ENCODE data around the gene DIO3. TPM values are rescaled to one million over a fixed set of nuclear protein-coding genes. Genes with fewer than 3 reads are reported as not detected.
"Not testable (repeated sequence)": the region's sequence is repeated elsewhere in the genome, so short reads cannot be mapped to it uniquely, and the experiment has no call there.

The DIO3 gene
- total RNA-seq, 1 donor from 2014 or later, result 1.8 TPM

DNA sequence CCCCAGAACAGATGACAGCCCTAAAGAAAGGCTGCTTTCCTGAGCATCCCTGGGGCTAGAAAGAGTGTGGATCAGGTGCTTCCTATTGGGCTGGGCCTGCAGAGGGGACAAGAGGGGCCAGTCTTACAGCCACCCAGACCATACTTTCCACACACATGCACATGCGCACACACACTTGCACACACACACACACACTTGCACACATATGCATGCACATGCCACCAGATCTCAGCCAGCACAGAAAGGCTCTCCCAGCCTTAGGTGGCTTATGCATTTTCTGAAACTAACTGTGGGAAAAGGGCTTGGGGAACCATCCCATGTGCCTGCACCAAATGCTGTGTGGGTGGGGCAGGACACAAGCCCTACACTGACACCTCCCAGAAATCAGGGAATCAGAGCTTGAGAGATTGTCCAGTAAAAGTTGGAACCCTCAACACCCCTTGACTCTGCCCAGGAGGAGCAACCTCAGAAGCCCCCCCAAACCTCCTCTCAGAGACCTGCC is 2.5 kb upstream of the DIO3 start:
- DNase-seq (ENCODE audit: low spot score), result no peak

DNA sequence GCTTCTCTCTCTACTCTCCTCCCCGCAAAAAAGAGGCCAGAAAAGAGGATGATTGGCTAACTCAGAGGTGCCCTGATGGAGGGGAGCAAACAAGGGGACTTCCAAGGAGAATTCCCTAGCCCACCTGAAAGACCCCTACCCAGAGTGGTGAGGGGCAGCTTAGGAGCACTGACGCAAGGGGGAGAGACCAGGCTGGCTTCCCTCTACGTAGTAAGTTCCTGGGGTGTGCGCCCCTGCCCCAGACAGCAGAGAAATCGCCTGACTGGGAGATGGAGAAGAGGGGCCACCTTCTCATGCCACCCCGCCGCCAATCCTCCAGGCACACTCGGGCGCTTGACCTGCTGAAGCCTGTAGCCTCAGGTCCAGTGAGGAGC is 2.1 kb upstream of the DIO3 start:
- no peak for DNase-seq (ENCODE audit: low spot score)

DNA sequence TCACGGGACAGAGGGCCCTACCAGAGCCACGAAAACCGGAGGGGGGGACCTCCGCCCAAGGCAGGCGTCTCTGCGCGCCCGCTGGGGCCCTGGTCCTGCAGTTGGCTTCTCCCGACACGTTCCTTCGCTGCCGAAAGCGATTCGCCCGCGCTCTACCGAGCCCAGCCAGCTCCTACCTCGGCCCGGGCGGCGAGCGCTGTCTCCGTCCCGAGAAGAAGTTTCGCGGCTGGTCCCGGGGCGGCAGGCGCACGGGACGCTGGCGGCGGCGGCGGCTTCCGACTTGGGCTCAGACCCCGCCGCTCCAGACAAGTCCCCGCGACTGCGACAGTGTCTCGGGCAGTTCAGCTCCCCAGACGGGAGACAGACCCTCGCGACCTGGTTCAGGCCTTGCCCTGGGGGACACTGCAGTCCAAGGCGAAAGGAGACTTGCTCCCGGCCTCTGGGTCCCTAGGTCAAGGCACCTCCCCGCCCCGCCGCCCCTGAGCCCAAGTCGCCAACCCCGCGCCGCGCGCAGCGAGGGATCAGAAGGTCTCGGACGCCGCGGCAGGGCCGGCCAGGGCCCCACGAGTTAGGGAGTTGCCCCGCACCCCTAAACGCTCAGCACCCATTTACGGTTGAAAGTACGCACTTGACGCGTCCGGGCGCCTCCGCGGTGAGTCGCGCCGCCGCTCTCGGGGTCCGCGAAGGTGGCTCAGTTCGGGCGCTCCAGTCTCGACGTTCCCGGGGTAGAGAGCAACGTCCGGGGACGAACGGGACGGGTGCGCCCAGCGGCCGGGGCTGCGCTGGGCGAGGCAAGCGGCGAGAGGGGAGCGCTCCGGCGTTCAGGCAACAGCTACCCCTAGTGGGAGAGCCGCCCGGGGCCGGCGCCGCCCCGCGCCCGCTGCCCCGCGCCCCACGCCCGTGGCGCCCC is 1.4 kb upstream of the DIO3 start:
- DNase-seq (ENCODE audit: low spot score), result no peak

DNA sequence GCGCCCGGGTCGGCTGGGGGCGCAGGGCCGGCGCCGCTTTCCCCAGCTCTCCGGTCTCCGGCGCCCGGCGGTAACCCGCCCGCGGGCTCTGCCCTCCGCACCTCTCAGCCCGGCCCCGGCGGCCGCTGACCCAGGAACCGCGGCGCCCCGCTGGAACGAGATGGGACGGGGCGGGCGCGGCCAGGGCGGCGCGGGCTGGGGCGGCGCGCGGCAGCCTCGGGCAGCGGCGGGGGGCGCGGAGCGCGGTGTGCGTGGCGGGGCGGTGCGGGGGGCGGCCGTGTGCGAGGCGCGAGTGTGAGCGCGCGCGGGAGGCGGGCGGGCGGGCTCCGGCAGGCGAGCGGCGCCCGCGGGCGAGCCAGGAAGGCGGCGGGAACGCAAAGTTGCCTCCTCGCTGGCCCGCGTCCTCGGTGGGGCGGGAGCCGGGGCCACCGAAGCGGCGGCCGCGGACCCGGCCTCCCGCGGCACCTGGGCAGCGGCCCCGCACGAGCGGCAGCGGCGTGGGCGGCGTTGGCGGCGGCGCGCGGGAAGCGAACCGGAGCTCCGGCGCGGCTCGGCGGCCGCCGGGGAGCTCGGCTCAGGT is 671 bp upstream of the DIO3 start:
- DNase-seq (ENCODE audit: low spot score), result no peak

DNA sequence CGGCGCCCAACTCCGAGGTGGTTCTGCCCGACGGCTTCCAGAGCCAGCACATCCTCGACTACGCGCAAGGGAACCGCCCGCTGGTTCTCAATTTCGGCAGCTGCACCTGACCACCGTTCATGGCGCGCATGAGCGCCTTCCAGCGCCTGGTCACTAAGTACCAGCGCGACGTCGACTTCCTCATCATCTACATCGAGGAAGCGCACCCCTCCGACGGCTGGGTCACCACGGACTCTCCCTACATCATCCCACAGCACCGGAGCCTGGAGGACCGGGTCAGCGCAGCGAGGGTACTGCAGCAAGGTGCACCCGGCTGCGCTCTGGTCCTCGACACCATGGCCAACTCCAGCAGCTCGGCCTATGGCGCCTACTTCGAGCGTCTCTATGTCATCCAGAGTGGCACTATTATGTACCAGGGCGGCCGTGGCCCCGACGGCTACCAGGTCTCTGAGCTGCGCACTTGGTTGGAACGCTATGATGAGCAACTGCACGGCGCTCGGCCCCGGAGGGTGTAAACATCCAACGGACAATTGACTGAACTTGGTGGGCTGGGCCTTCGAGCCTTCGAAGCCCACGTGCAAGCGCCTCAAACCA is 699 bp downstream of the DIO3 start:
- no peak for DNase-seq (ENCODE audit: low spot score)

DNA sequence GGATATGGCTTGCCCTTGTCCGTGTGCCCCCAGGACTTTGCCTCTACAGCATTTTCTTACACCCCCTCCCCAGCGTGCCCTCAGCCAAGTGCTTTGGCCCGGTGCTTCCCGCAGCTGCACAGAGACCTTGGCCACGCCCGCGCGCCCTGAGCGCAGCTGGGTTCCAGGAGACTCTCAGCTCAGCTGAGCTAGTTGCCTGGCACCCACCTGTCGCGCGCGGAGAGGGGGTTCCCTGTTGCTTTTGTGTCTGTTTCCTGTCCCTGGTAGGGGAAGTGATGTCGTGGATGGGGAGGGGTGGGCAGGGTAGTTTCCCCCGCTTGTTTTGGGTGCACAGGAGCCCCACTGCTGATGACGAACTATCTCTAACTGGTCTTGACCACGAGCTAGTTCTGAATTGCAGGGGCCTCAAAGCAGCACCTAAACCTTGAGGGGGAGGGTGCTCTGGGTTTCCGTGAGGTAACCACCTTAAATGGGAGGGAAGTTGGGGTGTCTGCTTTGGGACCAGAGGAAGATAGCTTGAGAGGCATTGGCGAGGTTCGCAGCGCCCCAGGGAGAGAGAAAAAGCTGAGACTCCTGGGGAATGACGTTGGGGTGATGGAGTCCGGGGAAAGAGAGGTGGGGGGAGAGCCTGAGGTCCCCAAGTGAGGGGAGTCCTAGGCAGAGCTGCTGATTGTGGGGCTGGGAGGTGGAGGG is 1.5 kb downstream of the DIO3 start:
- no peak for DNase-seq (ENCODE audit: low spot score)

DNA sequence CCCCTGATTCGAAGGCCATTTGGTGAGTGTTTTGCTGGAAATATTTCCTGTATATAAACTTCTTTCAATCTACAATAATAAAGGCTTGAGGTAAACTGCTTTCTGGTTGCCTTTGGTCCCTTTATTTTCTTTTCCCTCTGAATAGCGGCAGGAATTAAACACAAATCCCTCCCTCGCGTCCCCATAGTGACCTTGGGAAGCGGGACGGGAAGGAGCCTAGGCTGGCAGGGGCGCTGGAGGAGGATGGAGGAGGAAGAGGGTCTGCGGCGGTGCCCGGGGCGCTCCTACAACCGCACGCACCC is 2.0 kb downstream of the DIO3 start:
- no peak for DNase-seq (ENCODE audit: low spot score)

DNA sequence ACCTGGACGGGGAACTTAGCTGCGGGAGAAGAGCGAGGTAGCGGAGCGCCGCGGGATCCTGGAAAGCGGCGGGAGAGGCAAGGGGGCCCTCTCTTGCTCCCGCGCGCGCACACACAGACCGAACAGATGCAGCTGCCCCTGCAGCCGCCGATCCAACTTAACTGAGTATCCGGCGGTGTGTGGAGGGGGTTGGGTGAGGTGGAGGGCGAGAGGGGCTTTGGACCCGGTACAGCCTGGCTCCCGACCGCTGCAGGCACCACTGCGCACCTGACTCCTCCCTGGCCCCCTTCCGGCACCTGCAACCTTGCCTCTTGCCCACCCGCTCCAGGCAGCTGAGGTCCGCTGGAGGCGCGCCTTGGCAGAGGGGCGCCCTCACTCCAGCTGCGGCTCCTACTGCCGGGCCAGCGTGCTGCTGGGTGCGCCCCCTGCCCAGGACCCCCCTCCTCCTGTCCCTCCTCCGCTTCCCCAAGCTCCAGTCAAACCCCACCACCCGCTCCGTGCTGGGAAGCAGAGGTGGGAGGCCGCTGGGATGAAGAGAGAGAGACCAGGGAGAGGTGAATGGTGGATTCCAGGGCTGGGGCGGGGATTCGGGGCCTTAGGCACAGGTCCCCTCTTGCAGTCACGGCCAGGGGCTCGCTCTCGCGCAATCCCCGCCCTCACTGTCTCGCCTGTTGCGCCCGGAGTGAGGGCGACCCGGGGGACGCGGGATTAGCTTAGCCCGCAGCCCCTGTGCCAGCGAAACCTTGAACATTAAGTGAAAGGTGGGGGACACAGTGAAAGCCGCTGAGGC is 2.6 kb downstream of the DIO3 start:
- DNase-seq (ENCODE audit: low spot score), result no peak

DNA sequence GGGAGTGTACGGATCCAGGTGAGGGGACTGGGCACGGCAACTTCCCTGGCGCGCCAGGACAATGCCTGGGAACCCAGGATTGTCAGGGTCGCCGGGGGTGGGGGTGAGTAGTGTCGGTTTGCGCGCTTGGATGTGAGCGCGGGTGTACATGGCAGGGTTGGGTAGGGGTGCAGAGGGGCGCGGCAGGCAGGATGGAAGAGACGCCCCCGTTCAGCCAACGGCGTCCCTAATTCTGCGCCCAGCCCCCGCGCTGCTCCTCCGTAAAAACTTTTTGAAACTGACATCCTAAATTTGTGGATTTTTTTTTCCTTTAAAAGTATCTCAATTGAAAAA is 3.1 kb downstream of the DIO3 start:
- no peak for DNase-seq (ENCODE audit: low spot score)

DNA sequence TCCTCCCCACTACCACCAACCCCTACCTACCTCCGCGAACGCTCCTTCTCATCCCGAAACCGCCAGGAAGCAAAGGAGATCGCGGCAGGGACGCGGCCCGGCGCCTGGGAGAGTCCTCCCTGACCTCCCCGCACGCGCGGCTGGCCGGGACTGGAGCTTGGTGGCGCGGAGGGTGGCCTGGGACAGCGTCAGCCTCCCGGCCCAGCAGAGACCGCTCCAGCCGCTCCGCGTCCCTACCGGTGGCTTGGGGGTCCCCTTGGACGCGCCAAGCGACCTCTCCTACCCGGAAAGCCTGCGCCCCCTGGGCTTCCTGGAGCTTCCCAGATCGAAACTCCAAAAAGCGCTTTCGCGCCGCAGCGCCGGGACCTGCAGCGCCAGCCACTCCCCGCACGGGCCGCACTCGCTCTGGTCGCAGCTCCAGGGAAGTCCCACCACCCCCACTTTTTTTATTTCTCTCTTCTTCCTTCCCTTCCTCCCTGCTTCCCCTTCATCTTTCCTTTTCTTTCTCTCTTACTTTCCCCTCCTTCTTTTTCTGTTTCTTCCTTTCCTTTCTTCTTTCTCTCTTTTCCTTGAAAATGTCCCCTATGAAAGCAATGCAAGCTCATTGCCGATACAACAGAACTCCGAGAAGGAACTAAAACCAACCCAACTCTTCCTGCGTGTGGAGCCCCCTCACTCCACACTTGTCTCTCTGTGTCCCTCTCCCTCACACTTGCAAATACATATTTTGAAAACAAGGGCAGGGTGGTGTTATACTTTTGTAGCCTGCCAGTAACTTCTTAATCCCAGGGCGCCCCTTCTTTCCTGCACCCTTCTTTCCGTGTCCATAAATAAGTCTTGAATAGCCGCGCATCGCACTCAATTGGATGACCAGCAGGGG is 3.8 kb downstream of the DIO3 start:
- no peak for DNase-seq (ENCODE audit: low spot score)

DNA sequence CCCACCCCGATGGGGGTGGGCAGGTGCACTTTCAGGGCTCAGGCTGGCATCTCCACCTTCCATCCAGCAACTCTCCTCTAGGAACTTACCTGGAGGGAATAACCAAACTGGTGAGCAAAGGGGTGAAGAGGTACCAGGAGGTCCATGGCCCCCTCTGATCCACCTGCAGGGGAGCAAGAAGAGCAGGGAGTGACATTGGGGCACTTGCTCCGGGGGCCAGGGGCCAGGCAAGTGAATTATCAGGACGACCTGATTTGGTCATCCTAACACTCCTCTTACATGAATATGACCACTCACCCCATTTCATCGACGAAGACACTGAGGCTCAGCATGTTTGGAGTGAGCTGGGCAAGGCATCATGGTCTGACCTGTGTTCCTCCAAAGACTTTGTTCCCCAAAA is 6.0 kb downstream of the DIO3 start:
- no peak for DNase-seq (ENCODE audit: low spot score)

DNA sequence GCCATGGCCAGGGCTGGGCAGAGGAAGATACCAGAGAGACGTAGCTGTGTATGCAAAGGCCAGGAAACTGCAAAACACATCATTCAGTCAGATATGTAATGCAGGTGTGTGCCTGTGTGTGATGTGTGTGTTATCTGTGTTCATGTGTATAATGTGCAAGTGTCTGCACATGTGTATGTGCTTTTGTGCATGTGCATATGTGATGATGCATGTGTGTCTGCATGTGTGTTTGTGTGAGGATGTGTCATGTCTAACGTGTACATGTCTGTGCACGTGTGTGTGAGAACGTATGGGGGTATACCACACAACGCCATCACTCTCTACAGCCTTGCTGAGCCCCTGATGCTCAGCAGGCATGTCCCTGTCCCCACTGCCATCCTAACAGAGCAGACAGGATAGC is 9.7 kb downstream of the DIO3 start:
- DNase-seq (ENCODE audit: low spot score), result no peak

DNA sequence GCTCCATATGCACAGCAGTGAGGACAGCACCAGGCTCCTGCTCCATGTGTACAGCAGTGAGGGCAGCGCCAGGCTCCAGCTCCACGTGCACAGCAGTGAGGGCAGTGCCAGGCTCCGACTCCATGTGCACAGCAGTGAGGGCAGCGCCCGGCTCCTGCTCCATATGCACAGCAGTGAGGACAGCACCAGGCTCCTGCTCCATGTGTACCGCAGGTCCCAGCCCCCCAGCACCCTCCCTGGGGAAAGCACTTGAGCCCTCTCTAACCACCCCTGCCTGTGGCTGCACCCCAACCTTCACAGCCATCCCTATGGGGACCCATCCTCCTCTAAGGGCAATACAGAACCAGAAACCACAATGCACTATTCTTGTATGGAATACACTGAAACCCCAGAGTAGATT is 11.2 kb downstream of the DIO3 start:
- not testable (repeated sequence) for DNase-seq (ENCODE audit: low spot score)

DNA sequence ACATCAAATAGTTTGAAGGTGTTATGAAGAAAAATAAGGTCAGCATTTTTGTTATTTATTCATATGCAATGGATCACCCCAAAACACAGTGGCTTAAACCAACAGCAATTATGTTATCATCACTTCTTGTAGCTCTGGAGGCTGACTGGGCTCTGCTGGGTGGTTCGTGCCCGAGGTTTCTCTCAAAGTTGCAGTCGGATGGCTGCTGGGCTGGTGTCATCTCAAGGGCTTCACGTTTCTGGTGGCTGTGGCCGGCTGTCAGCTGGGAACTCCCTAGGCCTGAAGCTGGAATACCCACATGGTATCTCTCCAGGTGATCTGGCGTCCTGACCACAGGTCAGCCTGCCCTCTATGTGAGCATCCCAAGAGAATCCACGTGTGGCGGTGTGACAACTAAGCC is 12.0 kb downstream of the DIO3 start:
- no peak for DNase-seq (ENCODE audit: low spot score)

DNA sequence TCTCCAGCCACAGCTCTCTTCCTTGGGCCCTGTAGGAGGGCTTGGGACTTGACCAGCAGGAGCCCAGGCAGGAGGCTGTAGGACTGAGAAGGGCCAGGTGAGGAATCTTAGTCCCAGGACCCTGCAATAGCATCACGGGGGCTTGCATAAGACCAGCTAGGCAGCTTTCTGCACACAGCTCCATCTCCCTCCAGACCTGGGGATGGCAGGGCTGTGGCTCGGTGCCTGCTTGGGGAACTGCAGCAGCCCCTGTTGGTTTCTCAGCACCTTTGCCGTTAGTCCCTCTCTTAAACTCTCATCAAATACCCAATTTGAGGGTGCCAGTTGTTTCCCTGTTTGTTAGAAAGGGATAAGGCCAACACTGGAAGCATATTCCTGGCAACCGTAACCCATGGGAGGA is 14.3 kb downstream of the DIO3 start:
- no peak for DNase-seq (ENCODE audit: low spot score)

DNA sequence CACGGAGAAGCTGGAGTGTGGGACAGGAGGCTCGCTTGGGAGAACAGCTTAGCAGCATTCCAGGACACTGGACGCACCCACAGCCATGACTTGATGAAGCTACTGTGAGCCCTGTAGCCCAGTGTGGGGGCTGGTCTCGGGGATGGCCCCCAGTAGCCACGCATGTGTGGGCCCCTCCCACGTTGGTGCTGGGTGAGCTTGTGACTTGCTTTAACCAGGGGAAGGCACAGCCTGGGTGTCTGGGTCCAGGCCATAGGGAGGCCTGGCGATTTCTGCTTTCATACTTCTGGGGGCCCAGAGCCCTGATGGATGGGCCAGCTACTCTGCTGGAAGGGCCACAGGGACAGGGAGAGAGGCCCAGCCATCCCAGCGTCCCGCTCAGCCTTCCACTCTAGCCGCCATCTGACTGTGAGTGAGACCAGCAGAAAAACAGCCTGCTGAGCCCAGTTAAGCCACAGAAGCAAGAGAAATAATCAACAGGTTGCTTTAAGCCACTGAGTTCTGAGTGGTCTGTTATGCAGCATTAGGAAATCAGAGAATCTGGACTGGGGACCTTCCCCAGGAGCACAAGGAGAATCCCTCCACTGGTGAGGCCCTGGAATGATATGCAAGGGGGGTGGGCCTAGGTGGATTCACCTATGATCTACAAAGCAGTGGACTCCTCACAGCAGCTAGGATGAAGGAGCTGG is 16.1 kb downstream of the DIO3 start:
- no peak for DNase-seq (ENCODE audit: low spot score)

DNA sequence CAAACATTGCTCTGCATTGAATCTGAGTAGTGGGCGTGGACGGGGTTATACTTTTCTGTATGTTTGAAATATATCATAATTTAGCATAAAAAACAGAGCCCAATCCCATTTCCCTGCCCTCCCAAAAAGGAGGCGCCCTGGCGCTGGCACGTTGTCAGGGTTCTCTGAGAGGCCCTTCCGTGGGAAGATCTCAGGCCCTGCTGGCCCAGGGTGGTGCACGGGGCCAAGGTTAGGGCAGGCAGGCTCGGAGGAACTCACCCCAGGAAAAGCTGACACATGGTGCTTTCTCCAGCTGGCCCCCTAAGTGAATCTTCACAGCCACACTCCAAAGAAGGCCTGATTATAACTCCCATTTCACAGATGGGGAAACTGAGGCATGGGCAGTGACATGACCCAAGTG is 17.2 kb downstream of the DIO3 start:
- DNase-seq (ENCODE audit: low spot score), result no peak

DNA sequence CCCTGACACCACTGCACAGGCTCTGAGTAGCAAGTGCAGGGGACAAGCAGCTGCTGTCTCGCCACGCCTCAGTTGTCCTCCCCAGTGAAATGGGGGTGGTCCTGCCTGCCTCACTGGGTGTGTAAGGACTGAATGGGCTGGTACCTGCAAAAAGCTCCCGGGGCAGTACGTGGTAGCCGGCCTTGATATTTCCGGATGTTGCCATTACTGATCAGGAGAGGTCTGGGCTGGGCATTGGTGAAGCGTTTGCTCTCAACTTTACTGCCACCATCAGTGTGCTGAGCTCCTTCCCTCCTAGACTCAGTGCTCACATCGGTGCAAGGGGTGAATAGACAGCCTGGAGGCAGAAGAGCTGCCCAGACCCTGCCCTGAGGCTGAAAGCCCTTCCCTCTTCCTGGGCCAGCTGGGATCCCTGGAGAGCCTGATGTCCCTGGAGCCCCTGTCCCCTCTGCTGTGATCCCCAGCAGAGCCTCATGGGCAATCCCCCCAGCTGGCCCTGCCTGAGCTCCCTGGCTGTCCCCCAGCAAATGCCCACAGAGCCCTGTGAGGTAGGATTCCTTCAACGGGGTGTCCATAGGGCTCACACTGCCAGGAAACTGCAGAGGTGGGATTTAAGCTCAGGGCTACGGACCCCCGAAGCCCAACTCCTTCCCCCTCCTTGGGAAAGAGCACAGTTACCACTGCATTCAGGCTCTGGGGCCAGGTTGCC is 18.2 kb downstream of the DIO3 start:
- no peak for DNase-seq (ENCODE audit: low spot score)

DNA sequence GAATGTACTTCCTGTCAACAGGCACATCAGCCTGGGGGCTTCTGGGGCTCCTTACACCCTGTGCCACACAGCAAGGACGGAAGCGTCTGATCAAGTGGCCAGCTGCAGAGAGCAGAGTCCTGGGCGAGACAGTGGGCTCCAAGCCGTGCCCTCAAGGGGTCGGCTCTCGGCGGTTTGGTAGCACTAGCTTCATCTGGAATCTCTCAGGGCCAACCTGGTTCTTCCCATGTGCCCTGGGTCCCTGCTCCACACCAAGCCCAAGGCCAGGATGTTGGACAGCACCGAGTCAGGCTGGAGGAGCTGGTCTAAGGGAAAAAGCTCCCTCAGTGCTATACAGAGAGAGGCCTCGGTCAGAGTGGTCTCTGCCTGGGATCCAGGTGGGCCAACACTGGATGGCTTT is 20.5 kb downstream of the DIO3 start:
- DNase-seq (ENCODE audit: low spot score), result no peak

DNA sequence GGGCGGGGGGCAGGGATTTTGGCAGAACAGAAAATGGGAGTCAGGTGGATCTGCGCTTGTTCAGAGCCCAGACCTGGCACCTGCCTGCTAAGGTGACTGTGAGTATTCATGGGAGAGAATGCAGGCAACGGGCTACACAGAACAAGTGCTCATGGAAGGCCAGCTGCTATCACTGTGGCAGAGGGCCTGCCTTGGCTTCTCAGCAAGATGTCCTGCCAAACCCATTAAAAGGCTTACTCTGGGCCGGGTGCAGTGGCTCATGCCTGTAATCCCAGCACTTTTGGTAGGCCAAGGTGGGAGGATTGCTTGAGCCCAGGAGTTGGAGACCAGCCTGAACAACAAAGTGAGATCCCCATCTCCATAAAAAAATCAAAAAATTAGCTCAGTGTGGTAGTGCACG is 21.0 kb downstream of the DIO3 start:
- no peak for DNase-seq (ENCODE audit: low spot score)
